ENCODE measurements around the gene GFRA4.

The GFRA4 gene

GRCh38 chr20:3681931-3682781 is 19.0 kb upstream of the GFRA4 start, which contains the start of gene ADAM33:
Gene ADAM33 (minus strand): TSS chr20:3682010. CDS start chr20:3682004, 6 bp downstream.
- DNase-seq (ENCODE audit: low read depth, low spot score), result no peak
- Histone ChIP-seq H3K4me3 (ENCODE audit: low read length) (peak within 1 kb of the TSS; percentile 46; the same call in 1 of the 2 replicates), H3K4me1 (ENCODE audit: control insufficient read depth, insufficient read depth, low read length) (peaks cover 15% of the 10 kb centered on the region), H3K27ac (ENCODE audit: low read length) (no peak within 1 kb of the TSS), H3K36me3 (ENCODE audit: control insufficient read depth, insufficient read depth, low read length) (no peaks in the 10 kb centered on the region), H3K9me3 (ENCODE audit: control insufficient read depth, insufficient read depth, low read length) (no peaks in the 10 kb centered on the region), H3K27me3 (ENCODE audit: control insufficient read depth, insufficient read depth, low read length) (no peaks in the 10 kb centered on the region)
- WGBS (ENCODE audit: insufficient coverage, insufficient read length), result no CpG with 5 or more reads among the region's 65 CpGs

GRCh38 chr20:3681352-3681930 is 18.2 kb upstream of the GFRA4 start:
- no peaks in the 10 kb centered on the region for H3K9me3 ChIP-seq (ENCODE audit: control insufficient read depth, insufficient read depth, low read length)
- no CpG with 5 or more reads among the region's 32 CpGs for WGBS (ENCODE audit: insufficient coverage, insufficient read length)
- no peak overlapping the region for H3K27ac ChIP-seq (ENCODE audit: low read length)
- H3K4me1 ChIP-seq (ENCODE audit: control insufficient read depth, insufficient read depth, low read length), result peaks cover 12% of the 10 kb centered on the region
- H3K36me3 ChIP-seq (ENCODE audit: control insufficient read depth, insufficient read depth, low read length), result no peaks in the 10 kb centered on the region
- no peak for DNase-seq (ENCODE audit: low read depth, low spot score)
- peak overlapping the region; percentile 46; the same call in 1 of the 2 replicates for H3K4me3 ChIP-seq (ENCODE audit: low read length)
- H3K27me3 ChIP-seq (ENCODE audit: control insufficient read depth, insufficient read depth, low read length), result no peaks in the 10 kb centered on the region

- no peaks in the 10 kb centered on the region for H3K36me3 ChIP-seq (ENCODE audit: control insufficient read depth, insufficient read depth, low read length)
- no peak for DNase-seq (ENCODE audit: low read depth, low spot score)
- no CpG with 5 or more reads among the region's 15 CpGs for WGBS (ENCODE audit: insufficient coverage, insufficient read length)
- no peaks in the 10 kb centered on the region for H3K27me3 ChIP-seq (ENCODE audit: control insufficient read depth, insufficient read depth, low read length)
- H3K9me3 ChIP-seq (ENCODE audit: control insufficient read depth, insufficient read depth, low read length), result no peaks in the 10 kb centered on the region
- no peak overlapping the region for H3K27ac ChIP-seq (ENCODE audit: low read length)
- peak overlapping the region; percentile 46; the same call in 1 of the 2 replicates for H3K4me3 ChIP-seq (ENCODE audit: low read length)
- peaks cover 11% of the 10 kb centered on the region for H3K4me1 ChIP-seq (ENCODE audit: control insufficient read depth, insufficient read depth, low read length)
Measured at GRCh38 chr20:3680701-3681351, 17.6 kb upstream of the GFRA4 start.

GRCh38 chr20:3679749-3680700 is 16.8 kb upstream of the GFRA4 start:
- no peak overlapping the region for H3K4me3 ChIP-seq (ENCODE audit: low read length)
- peaks cover 9% of the 10 kb centered on the region for H3K4me1 ChIP-seq (ENCODE audit: control insufficient read depth, insufficient read depth, low read length)
- no peaks in the 10 kb centered on the region for H3K9me3 ChIP-seq (ENCODE audit: control insufficient read depth, insufficient read depth, low read length)
- DNase-seq (ENCODE audit: low read depth, low spot score), result no peak
- no peak overlapping the region for H3K27ac ChIP-seq (ENCODE audit: low read length)
- no peaks in the 10 kb centered on the region for H3K36me3 ChIP-seq (ENCODE audit: control insufficient read depth, insufficient read depth, low read length)
- H3K27me3 ChIP-seq (ENCODE audit: control insufficient read depth, insufficient read depth, low read length), result no peaks in the 10 kb centered on the region
- WGBS (ENCODE audit: insufficient coverage, insufficient read length), result no CpG with 5 or more reads among the region's 18 CpGs

DNA sequence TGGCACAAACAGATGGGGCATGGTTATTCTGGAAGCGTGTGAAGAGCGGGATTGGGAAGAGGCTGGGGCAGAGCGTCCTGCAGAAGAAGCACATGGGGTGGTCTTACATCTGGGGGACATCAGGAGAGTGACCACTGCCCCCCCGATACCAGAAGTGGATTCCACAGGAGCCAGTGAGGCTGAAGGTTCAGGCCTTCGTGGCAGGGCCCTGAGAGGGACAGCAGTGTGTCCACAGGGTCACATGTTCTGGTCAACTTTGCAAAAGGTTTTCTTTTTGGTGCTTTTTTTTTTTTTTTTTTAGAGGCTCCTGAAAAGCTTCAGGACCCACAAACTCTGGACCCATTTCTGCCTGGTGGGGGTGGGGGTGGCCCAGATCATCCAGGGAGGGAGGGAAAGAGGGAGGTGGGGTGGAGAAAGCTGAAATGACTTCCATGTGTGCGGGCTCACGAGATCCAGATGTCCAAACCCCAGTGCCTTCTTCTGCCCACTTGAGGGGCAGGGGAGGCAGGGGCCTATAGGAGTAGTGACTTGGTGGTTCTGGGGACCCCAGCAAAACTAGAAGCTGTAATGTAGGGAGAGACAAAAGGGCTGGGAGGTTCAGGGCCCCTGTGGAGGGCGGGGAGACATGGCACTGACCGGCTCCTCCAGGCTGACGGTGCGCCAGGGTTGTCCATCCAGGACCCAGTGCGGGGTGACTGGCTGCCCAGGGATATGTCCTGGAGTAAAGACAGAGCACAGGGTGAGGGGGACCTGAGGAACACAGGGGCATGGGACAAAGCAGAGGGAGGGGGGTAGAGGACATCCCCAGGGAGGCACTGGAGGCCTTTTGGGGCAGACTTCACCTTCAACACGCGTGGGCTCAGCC is 15.9 kb upstream of the GFRA4 start:
- Histone ChIP-seq H3K36me3 (ENCODE audit: control insufficient read depth, insufficient read depth, low read length) (no peaks in the 10 kb centered on the region), H3K27me3 (ENCODE audit: control insufficient read depth, insufficient read depth, low read length) (no peaks in the 10 kb centered on the region), H3K4me1 (ENCODE audit: control insufficient read depth, insufficient read depth, low read length) (peaks cover 7% of the 10 kb centered on the region; the same call in 1 of the 2 replicates), H3K9me3 (ENCODE audit: control insufficient read depth, insufficient read depth, low read length) (no peaks in the 10 kb centered on the region), H3K27ac (ENCODE audit: low read length) (no peak overlapping the region), H3K4me3 (ENCODE audit: low read length) (no peak overlapping the region)
- DNase-seq (ENCODE audit: low read depth, low spot score), result no peak
- no CpG with 5 or more reads among the region's 14 CpGs for WGBS (ENCODE audit: insufficient coverage, insufficient read length)

- no CpG with 5 or more reads among the region's 2 CpGs for whole genome bisulfite sequencing (ENCODE audit: insufficient coverage, insufficient read length)
- no peaks in the 10 kb centered on the region for H3K27me3 ChIP-seq (ENCODE audit: control insufficient read depth, insufficient read depth, low read length)
- no peak for DNase-seq (ENCODE audit: low read depth, low spot score)
- H3K27ac ChIP-seq (ENCODE audit: low read length), result no peak overlapping the region
- H3K9me3 ChIP-seq (ENCODE audit: control insufficient read depth, insufficient read depth, low read length), result no peaks in the 10 kb centered on the region
- H3K4me3 ChIP-seq (ENCODE audit: low read length), result no peak overlapping the region
- peaks cover 7% of the 10 kb centered on the region; the same call in 1 of the 2 replicates for H3K4me1 ChIP-seq (ENCODE audit: control insufficient read depth, insufficient read depth, low read length)
- H3K36me3 ChIP-seq (ENCODE audit: control insufficient read depth, insufficient read depth, low read length), result no peaks in the 10 kb centered on the region
Measured at GRCh38 chr20:3678198-3678597, 15.0 kb upstream of the GFRA4 start.

DNA sequence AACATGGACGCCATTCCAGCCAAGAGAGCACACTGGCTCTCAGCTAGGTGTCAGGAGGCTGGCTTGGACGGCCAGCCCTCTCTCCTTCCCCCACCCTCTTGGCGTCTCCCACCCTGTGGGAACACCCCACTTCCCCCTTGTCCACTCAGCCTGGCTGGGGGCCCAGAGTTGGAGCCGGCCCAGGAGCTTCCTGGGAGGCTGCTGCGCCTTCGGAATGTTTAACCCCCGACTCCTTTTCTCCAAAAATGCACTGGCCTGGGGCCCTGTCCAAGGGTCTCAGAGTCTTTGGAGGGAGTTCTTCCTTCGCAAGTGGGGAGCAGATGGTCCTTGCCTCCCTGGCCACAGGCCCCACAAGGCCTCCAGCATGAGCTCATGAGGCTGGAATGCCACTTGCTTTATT is 14.5 kb upstream of the GFRA4 start:
- Histone ChIP-seq H3K4me1 (ENCODE audit: control insufficient read depth, insufficient read depth, low read length) (peaks cover 7% of the 10 kb centered on the region; the same call in 1 of the 2 replicates), H3K36me3 (ENCODE audit: control insufficient read depth, insufficient read depth, low read length) (no peaks in the 10 kb centered on the region; the same call in 1 of the 2 replicates), H3K27ac (ENCODE audit: low read length) (no peak overlapping the region), H3K9me3 (ENCODE audit: control insufficient read depth, insufficient read depth, low read length) (no peaks in the 10 kb centered on the region), H3K4me3 (ENCODE audit: low read length) (no peak overlapping the region), H3K27me3 (ENCODE audit: control insufficient read depth, insufficient read depth, low read length) (peaks cover 4% of the 10 kb centered on the region; the same call in 1 of the 2 replicates)
- no peak for DNase-seq (ENCODE audit: low read depth, low spot score)
- no CpG with 5 or more reads among the region's 8 CpGs for WGBS (ENCODE audit: insufficient coverage, insufficient read length)

DNA sequence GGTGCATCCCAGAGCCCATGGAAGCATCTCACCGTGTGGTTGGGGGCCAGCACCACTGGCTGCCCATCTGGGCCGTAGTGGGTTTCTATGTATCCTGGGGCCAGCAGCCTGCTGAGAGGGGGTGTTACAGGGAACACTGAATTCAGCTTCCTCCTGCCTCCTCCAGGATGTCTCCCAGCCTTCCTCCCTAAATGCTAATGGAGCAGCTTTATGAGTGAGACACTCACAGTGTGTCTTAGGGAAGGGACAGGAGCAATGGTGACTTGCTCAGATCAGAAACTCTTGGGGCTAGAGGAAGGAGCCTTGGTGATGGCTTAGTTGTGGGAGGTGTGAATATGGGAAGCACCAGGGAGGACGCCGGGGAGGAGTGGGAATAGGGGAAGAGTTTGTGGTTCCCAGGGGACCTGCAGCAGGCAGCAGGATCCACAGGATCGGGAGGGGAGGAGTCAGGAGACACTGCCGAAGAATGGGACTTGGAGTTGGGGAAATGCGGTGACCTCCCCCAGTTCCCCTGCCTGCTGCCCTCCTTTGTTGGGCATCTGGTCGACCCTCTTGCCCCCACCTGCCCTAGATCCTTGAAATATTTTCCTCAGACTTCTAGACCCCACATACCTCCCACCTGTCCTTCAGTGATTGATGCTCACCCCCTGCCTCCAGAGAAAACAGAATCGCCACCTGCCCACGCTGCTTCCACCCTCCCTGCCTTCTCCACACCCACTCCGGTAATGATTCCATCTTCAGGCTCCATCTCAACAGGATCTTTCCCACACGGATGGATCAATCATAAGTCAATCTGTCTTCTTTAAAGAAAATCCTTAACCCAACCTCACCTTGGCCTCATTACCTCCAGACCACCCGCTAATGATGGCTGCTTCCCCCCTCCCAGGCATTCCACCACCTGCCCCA is 12.0 kb upstream of the GFRA4 start:
- Histone ChIP-seq H3K27ac (ENCODE audit: low read length) (no peak overlapping the region), H3K36me3 (ENCODE audit: control insufficient read depth, insufficient read depth, low read length) (no peaks in the 10 kb centered on the region; the same call in 1 of the 2 replicates), H3K9me3 (ENCODE audit: control insufficient read depth, insufficient read depth, low read length) (no peaks in the 10 kb centered on the region), H3K4me3 (ENCODE audit: low read length) (no peak overlapping the region), H3K27me3 (ENCODE audit: control insufficient read depth, insufficient read depth, low read length) (peaks cover 11% of the 10 kb centered on the region; the same call in 1 of the 2 replicates), H3K4me1 (ENCODE audit: control insufficient read depth, insufficient read depth, low read length) (peaks cover under 1% of the 10 kb centered on the region; the same call in 1 of the 2 replicates)
- WGBS (ENCODE audit: insufficient coverage, insufficient read length), result no CpG with 5 or more reads among the region's 13 CpGs
- no peak for DNase-seq (ENCODE audit: low read depth, low spot score)
